OCI-LY1 (cell line): ENCODE data around the gene NCKAP5L.

Source experiments
- EZH2 ChIP-seq: fragments of 200-600 bp; sonication (generic), shearing (Covaris generic); IDR thresholded peaks from 2 replicates; pipeline ENCODE4 v1.8.0; 2017; ENCODE audit warnings: borderline replicate concordance, mixed run types, mild to moderate bottlenecking, antibody characterized with exemption, low read length, moderate library complexity, mixed read lengths
- TF ChIP-seq, protein P1 (sequence below): fragments of 200-600 bp; sonication (generic), shearing (Covaris generic); IDR thresholded peaks from 2 replicates; pipeline ENCODE4 v1.5.1; 2017; ENCODE audit warnings: mild to moderate bottlenecking, antibody characterized with exemption, low read length, moderate library complexity, mixed read lengths

DNA sequence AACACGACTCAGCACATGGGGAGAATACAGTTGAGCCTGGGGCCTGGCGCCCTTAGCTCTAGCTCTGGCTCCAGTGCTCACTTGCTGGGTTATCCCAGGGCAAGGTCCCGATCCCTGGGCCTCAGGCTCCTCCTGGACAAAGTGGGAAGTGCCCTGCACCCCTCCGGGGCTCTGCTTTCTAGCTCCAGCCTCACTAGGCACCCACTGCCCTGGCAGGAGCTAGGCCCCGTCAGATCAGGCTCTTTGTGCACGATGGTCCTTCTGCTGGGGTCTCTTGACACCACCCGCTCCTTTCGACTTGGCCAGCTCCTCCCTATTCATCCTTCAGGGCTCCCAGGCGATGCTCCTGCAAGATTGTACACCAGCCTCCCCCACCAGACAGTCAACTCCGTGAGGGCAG lies 23.4 kb downstream of the NCKAP5L start:
- TF ChIP-seq, protein P1, sequence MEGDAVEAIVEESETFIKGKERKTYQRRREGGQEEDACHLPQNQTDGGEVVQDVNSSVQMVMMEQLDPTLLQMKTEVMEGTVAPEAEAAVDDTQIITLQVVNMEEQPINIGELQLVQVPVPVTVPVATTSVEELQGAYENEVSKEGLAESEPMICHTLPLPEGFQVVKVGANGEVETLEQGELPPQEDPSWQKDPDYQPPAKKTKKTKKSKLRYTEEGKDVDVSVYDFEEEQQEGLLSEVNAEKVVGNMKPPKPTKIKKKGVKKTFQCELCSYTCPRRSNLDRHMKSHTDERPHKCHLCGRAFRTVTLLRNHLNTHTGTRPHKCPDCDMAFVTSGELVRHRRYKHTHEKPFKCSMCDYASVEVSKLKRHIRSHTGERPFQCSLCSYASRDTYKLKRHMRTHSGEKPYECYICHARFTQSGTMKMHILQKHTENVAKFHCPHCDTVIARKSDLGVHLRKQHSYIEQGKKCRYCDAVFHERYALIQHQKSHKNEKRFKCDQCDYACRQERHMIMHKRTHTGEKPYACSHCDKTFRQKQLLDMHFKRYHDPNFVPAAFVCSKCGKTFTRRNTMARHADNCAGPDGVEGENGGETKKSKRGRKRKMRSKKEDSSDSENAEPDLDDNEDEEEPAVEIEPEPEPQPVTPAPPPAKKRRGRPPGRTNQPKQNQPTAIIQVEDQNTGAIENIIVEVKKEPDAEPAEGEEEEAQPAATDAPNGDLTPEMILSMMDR = no peak
- no peak for TF ChIP-seq EZH2
